A673 (cell line): ENCODE results near the gene EEF1AKMT3. TPM values are rescaled to one million over a fixed set of nuclear protein-coding genes. Genes with fewer than 3 reads are reported as not detected.

Source experiments
- Bru-seq: library from RNA; stranded (reverse); fragments of 400-500 nt; gene quantifications from one replicate; lab custom pipeline; 2021; lab: Mats Ljungman, UMichigan
- BruChase-seq, 2 experiments: library from RNA; stranded (reverse); fragments of 400-500 nt; gene quantifications; one replicate each; lab custom pipeline; 2021; lab: Mats Ljungman, UMichigan
- BruUV-seq: library from RNA; stranded (reverse); fragments of 400-500 nt; replicated peaks from 2 replicates; lab custom pipeline; 2021; lab: Mats Ljungman, UMichigan
- CTCF ChIA-PET: fragments of 300-600 bp; sonication (Branson Sonifier 250); formaldehyde crosslinking; loops from one replicate; lab custom pipeline; 2022; ENCODE audit warnings: antibody characterized with exemption; lab: Charles Lee
- POLR2A ChIA-PET: fragments of 300-600 bp; sonication (Branson Sonifier 250); formaldehyde crosslinking; loops from one replicate; lab custom pipeline; 2022; ENCODE audit warnings: antibody characterized with exemption; ENCODE audit not compliant: low non-redundant PET; lab: Charles Lee
- DNase-seq: peaks from one replicate; pipeline ENCODE4 v3.0.0-alpha.2; 2015; ENCODE audit warnings: low spot score
- H3K27ac ChIP-seq: fragments of 200-600 bp; sonication (generic); 2 replicates; pipeline ENCODE4 v1.5.1; 2016; ENCODE audit warnings: mixed run types, low read depth, mild to moderate bottlenecking, mixed read lengths, antibody characterized with exemption, low read length; ENCODE audit not compliant: poor library complexity, severe bottlenecking
- H3K27me3 ChIP-seq: fragments of 200-600 bp; sonication (generic); replicated peaks from 2 replicates; pipeline ENCODE4 v1.6.1; 2017; ENCODE audit warnings: mixed run types, low read depth, mild to moderate bottlenecking, mixed read lengths, antibody characterized with exemption, low read length; ENCODE audit not compliant: insufficient read depth, poor library complexity
- H3K36me3 ChIP-seq: fragments of 200-600 bp; sonication (generic); 2 replicates; pipeline ENCODE4 v1.6.1; 2016; ENCODE audit warnings: mixed run types, mild to moderate bottlenecking, mixed read lengths, antibody characterized with exemption, low read length; ENCODE audit not compliant: insufficient read depth, poor library complexity, severe bottlenecking
- H3K4me1 ChIP-seq: fragments of 200-600 bp; sonication (generic); 2 replicates; pipeline ENCODE4 v1.6.1; 2017; ENCODE audit warnings: mixed run types, mild to moderate bottlenecking, mixed read lengths, antibody characterized with exemption, low read length; ENCODE audit not compliant: insufficient read depth, poor library complexity, severe bottlenecking
- H3K4me3 ChIP-seq: fragments of 200-600 bp; sonication (generic); 2 replicates; pipeline ENCODE4 v1.5.1; 2016; ENCODE audit warnings: low read depth, mixed run types, mild to moderate bottlenecking, mixed read lengths, low read length; ENCODE audit not compliant: poor library complexity, severe bottlenecking
- H3K9me3 ChIP-seq: fragments of 200-600 bp; sonication (generic); 2 replicates; pipeline ENCODE4 v1.6.1; 2016; ENCODE audit warnings: mixed run types, low read depth, mild to moderate bottlenecking, mixed read lengths, antibody characterized with exemption, low read length; ENCODE audit not compliant: poor library complexity, severe bottlenecking
- CTCF ChIP-seq: fragments of 300-800, 200-600 bp; sonication (generic); conservative IDR thresholded peaks from 2 replicates; pipeline ENCODE4 v1.5.1; 2017; ENCODE audit warnings: low read depth, mild to moderate bottlenecking, antibody characterized with exemption, low read length, moderate library complexity, mixed read lengths
- EZH2 ChIP-seq: fragments of 200-600 bp; sonication (generic); IDR thresholded peaks from 2 replicates; pipeline ENCODE4 v1.6.1; 2017; ENCODE audit warnings: borderline replicate concordance, low read depth, mild to moderate bottlenecking, mixed read lengths, antibody characterized with exemption, low read length; ENCODE audit not compliant: poor library complexity, severe bottlenecking
- intact Hi-C: fragments of 100-400 bp; cut with micrococcal nuclease; formaldehyde crosslinking; loops from one replicate; pipeline ENCODE4 v1.10.0; 2022; ENCODE audit not compliant: unreplicated experiment
- long read RNA-seq: library from polyadenylated mRNA; stranded (forward); transcript quantifications from one replicate; pipeline ENCODE4 v2.0.0, GENCODE V29; 2022
- total RNA-seq: library from RNA; stranded (reverse); gene quantifications from 2 replicates; pipeline ENCODE4 v1.2.3, GENCODE V29; 2021

Gene EEF1AKMT3
- total RNA-seq (5.3 and 7.4 TPM in 2 replicates), Bru-seq, nascent RNA (percentile 63 among the genes with signal in this experiment), BruChase-seq, experiment 1, labeled RNA remaining after a 2-hour chase (percentile 78 among the genes with signal in this experiment), BruChase-seq, experiment 2, labeled RNA remaining after a 6-hour chase (percentile 84 among the genes with signal in this experiment)
- long read RNA-seq, transcript EEF1AKMT3-204 (3 exons, 836 nt), result major isoform, 5 of 18 reads
- long read RNA-seq, partial matches to known transcripts, result 6 of 18 reads
- long read RNA-seq, other reads (novel, unspliced or antisense), result 3 of 18 reads

GRCh38 chr12:57772429-57773322 is at the start of gene EEF1AKMT3:
Gene EEF1AKMT3 (plus strand): TSS chr12:57772614. CDS start chr12:57772725, 111 bp downstream.
- DNase-seq, result peak; percentile 64
- POLR2A ChIA-PET, result no interaction called here
- TSS peak; percentile 38 for BruUV-seq

GRCh38 chr12:57722716-57723629 is 49.4 kb upstream of the EEF1AKMT3 start:
- TF ChIP-seq EZH2 (no peak), CTCF (no peak)
- intact Hi-C loops, result no loop called here
- no TSS peak for BruUV-seq
- ChIA-PET CTCF (no interaction called here), POLR2A (no interaction called here)
- DNase-seq, result no peak
- Histone ChIP-seq H3K9me3 (no peaks in the 10 kb centered on the region), H3K4me1 (peaks cover 7% of the 10 kb centered on the region), H3K36me3 (peaks cover 14% of the 10 kb centered on the region), H3K4me3 (no peak overlapping the region), H3K27me3 (no peaks in the 10 kb centered on the region), H3K27ac (no peak overlapping the region)

More at GRCh38 chr12:57772429-57773322, at the start of gene EEF1AKMT3:
- intact Hi-C loops, result no loop called here
- H3K9me3 ChIP-seq, result no peaks in the 10 kb centered on the region
- H3K36me3 ChIP-seq, result peaks cover 6% of the 10 kb centered on the region
- peak within 1 kb of the TSS; percentile 63 for H3K4me3 ChIP-seq
- CTCF ChIA-PET, result interaction anchor here (0.8 kb wide), 1 partner anchor 10 kb away, joined by 3 read pairs; the partner anchor contains the start of gene TSFM
- H3K27ac ChIP-seq, result peak within 1 kb of the TSS; percentile 95
- H3K4me1 ChIP-seq, result peaks cover 6% of the 10 kb centered on the region
- no peaks in the 10 kb centered on the region for H3K27me3 ChIP-seq
- no peak for TF ChIP-seq CTCF
- no peak for TF ChIP-seq EZH2

- H3K4me3 ChIP-seq, result no peak overlapping the region
- intact Hi-C loops, result no loop called here
- H3K9me3 ChIP-seq, result no peaks in the 10 kb centered on the region
- no peak overlapping the region for H3K27ac ChIP-seq
- ChIA-PET POLR2A (no interaction called here), CTCF (no interaction called here)
- no peak for DNase-seq
- no TSS peak for BruUV-seq
- no peak for TF ChIP-seq EZH2
- no peak for TF ChIP-seq CTCF
- H3K4me1 ChIP-seq, result peaks cover 7% of the 10 kb centered on the region
- peaks cover 10% of the 10 kb centered on the region for H3K36me3 ChIP-seq
- no peaks in the 10 kb centered on the region for H3K27me3 ChIP-seq
Observed at GRCh38 chr12:57723630-57723962, 48.8 kb upstream of the EEF1AKMT3 start.
